Thyroid gland (tissue), 4 donors: ENCODE results near the gene SEMA6A. TPM values are rescaled to one million over a fixed set of nuclear protein-coding genes. Genes with fewer than 3 reads are reported as not detected.
A peak's percentile ranks its signal among the peaks of the same experiment; 100 is the strongest.

Experiments
- DNase-seq, 2 donors: peaks; one replicate each; pipeline ENCODE4 v3.0.0-alpha.2; 2019
- H3K27ac ChIP-seq, 3 donors: fragments of 200-600 bp; sonication (generic); 1 replicate in 2 of 3; 2 replicates in 1 of 3; pipeline ENCODE4 v1.5.1; 2016 to 2019; ENCODE audit warnings: mild to moderate bottlenecking in 1 of 3, moderate library complexity in 1 of 3
- H3K27me3 ChIP-seq: fragments of 200-600 bp; sonication (generic); one replicate; pipeline ENCODE4 v1.5.1; 2019
- H3K36me3 ChIP-seq, 2 donors: fragments of 200-600 bp; sonication (generic); one replicate each; pipeline ENCODE4 v1.5.1; 2016 to 2019
- H3K4me1 ChIP-seq, 2 donors: fragments of 200-600 bp; sonication (generic); one replicate each; pipeline ENCODE4 v1.5.1; 2017 to 2019
- H3K4me3 ChIP-seq, 3 donors: fragments of 200-600 bp; sonication (generic); replicated peaks in 1 of 3; 1 replicate in 2 of 3; 2 replicates in 1 of 3; pipeline ENCODE4 v1.5.1; 2016; ENCODE audit warnings: mild to moderate bottlenecking in 1 of 3
- H3K9me3 ChIP-seq: fragments of 200-600 bp; sonication (generic); one replicate; pipeline ENCODE4 v1.5.1; 2017
- POLR2A ChIP-seq, 2 donors: fragments of 450-650 bp; IDR thresholded peaks; one replicate each; pipeline ENCODE4 v1.6.1; 2017; ENCODE audit warnings: antibody characterized with exemption in 2 of 2, mild to moderate bottlenecking in 2 of 2, moderate library complexity in 1 of 2
- WGBS, 2 donors: methylation state at CpG; one replicate each; pipeline ENCODE4 v1.1.5; 2017; 5-methylcytosine and 5-hydroxymethylcytosine counted together
- intact Hi-C: fragments of 100-400 bp; cut with DNase I; formaldehyde crosslinking; loops from one replicate; pipeline ENCODE4 v1.15.1; 2023
- total RNA-seq, 4 donors: library from RNA; depleted of rRNA; stranded (reverse); fragments of >200 nt; gene quantifications; one replicate each; pipeline ENCODE4 v1.2.3, GENCODE V29; 2016
- TF ChIP-seq, protein P1 (sequence below), 6 experiments: fragments of 200-600 bp in 3 of 6; fragments of 450-650 bp in 3 of 6; sonication (generic) in 3 of 6; IDR thresholded peaks; one replicate each; pipeline ENCODE4 v1.5.1; 2016 to 2019; ENCODE audit warnings: antibody characterized with exemption in 6 of 6, mild to moderate bottlenecking in 2 of 6, inconsistent platforms in 1 of 6, moderate library complexity in 1 of 6

SEMA6A gene
- total RNA-seq, 4 donors from 2014 or later: 27.6 to 37.9 (median 30.4) TPM

- TF ChIP-seq, protein P1, sequence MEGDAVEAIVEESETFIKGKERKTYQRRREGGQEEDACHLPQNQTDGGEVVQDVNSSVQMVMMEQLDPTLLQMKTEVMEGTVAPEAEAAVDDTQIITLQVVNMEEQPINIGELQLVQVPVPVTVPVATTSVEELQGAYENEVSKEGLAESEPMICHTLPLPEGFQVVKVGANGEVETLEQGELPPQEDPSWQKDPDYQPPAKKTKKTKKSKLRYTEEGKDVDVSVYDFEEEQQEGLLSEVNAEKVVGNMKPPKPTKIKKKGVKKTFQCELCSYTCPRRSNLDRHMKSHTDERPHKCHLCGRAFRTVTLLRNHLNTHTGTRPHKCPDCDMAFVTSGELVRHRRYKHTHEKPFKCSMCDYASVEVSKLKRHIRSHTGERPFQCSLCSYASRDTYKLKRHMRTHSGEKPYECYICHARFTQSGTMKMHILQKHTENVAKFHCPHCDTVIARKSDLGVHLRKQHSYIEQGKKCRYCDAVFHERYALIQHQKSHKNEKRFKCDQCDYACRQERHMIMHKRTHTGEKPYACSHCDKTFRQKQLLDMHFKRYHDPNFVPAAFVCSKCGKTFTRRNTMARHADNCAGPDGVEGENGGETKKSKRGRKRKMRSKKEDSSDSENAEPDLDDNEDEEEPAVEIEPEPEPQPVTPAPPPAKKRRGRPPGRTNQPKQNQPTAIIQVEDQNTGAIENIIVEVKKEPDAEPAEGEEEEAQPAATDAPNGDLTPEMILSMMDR (IDR thresholded peaks at IDR 0.05): no peak
- no peak for TF ChIP-seq POLR2A (IDR thresholded peaks at IDR 0.05)
- Histone ChIP-seq H3K4me3 (no peak overlapping the region), H3K4me1 (peaks cover 0 to 6% of the 10 kb centered on the region in 2 donors), H3K9me3 (no peaks in the 10 kb centered on the region), H3K27me3 (no peaks in the 10 kb centered on the region), H3K36me3 (no peaks in the 10 kb centered on the region), H3K27ac (no peak overlapping the region)
- 87 to 88% methylated on average over 2 of the region's 2 CpGs for WGBS, 2 donors
- DNase-seq: no peak
- intact Hi-C loops: no loop called here
Measured at GRCh38 chr5:116506488-116506887, 68.1 kb downstream of the SEMA6A start.

GRCh38 chr5:116504593-116505166 lies 69.9 kb downstream of the SEMA6A start:
- Histone ChIP-seq H3K27me3 (no peaks in the 10 kb centered on the region), H3K4me1 (peaks cover 0 to 6% of the 10 kb centered on the region in 2 donors), H3K4me3 (no peak overlapping the region), H3K27ac (no peak overlapping the region), H3K9me3 (no peaks in the 10 kb centered on the region), H3K36me3 (no peaks in the 10 kb centered on the region)
- intact Hi-C loops: no loop called here
- no peak for DNase-seq
- WGBS, 2 donors: 94 to 98% methylated on average over 8 of the region's 8 CpGs
- no peak for TF ChIP-seq POLR2A (IDR thresholded peaks at IDR 0.05)
- TF ChIP-seq, protein P1 (IDR thresholded peaks at IDR 0.05): no peak

DNA sequence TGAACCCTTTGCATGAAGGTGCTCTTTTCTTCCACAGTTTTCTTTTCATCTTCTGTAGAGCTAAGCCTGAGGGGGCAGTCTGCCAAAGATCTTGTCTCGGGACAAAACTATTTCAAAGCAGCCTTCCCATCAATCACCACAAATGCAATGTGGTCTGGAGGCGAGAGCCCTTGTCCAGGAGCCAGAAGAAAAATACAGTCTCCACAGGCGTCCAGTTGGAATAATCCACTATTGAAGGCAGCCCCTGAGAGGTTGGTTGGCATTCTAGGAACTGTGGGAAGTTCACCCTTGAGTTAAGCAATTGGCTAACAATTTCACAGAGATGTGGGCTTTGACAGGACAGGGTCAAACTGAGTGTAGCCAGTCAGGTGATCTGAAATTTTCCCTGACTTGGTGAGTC lies 72.0 kb downstream of the SEMA6A start:
- intact Hi-C loops: no loop called here
- WGBS, 2 donors: 40 to 43% methylated on average over 3 of the region's 3 CpGs
- TF ChIP-seq, protein P1 (IDR thresholded peaks at IDR 0.05): no peak
- TF ChIP-seq POLR2A (IDR thresholded peaks at IDR 0.05): no peak
- peaks cover 0 to 6% of the 10 kb centered on the region in 2 donors for H3K4me1 ChIP-seq
- H3K4me3 ChIP-seq: no peak overlapping the region
- H3K36me3 ChIP-seq: no peaks in the 10 kb centered on the region
- no peak overlapping the region for H3K27ac ChIP-seq
- no peaks in the 10 kb centered on the region for H3K9me3 ChIP-seq
- H3K27me3 ChIP-seq: no peaks in the 10 kb centered on the region
- peak; percentile 22 to 23 for DNase-seq

DNA sequence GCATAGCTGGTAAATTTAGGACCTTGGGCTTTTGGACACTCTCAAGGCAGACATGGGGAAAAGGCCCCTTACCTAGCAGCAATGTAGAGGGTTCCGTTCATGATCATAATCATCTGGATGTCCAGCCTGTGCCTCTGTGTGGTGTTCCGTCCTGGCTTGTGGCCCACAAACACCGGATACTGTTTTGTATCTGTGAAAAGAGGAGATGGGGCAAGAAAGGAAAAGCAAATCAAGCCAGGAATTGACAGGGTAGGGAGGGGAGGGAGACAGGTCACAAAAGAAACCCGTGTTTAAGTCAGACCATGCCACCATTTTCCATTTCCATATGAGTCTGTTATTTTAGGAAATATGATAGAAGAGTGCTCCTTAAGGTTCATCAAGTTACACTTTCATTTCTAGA lies 72.5 kb downstream of the SEMA6A start:
- H3K9me3 ChIP-seq: no peaks in the 10 kb centered on the region
- TF ChIP-seq POLR2A (IDR thresholded peaks at IDR 0.05): no peak
- TF ChIP-seq, protein P1 (IDR thresholded peaks at IDR 0.05): no peak
- no peaks in the 10 kb centered on the region for H3K27me3 ChIP-seq
- no peak for DNase-seq
- intact Hi-C loops: no loop called here
- H3K27ac ChIP-seq: no peak overlapping the region
- H3K36me3 ChIP-seq: no peaks in the 10 kb centered on the region
- 73 to 82% methylated on average over 4 of the region's 4 CpGs for WGBS, 2 donors
- no peak overlapping the region for H3K4me3 ChIP-seq
- H3K4me1 ChIP-seq: peaks cover 0 to 6% of the 10 kb centered on the region in 2 donors

DNA sequence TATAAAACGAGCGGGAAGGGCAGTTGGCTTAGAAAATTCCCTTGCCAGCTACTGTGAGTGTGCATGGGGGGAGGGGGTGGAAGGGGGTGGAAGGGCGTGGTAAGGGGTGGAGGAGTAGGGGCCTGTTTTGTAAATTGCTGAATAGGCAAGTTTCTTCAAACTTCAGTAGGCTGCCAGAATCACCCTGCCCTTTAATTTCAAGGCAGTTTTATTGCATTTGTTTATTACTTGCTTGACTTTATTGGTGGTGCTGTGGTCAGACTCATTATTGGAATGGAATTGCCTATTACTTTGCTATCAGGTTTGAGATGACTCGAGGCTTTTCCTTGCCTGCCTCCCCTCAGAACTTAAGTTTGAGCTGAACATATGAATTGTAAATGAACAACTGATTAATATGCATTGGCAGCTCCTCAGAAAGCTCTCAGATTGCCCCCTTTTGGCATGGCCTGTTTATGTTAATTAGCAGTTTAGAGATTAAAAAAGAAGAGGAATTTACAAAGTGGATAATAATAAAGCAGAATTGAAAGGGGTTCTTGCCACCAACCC lies 76.0 kb downstream of the SEMA6A start:
- peaks cover 0 to 10% of the 10 kb centered on the region in 2 donors for H3K4me1 ChIP-seq
- no peaks in the 10 kb centered on the region for H3K36me3 ChIP-seq
- intact Hi-C loops: no loop called here
- DNase-seq: no peak
- no peaks in the 10 kb centered on the region for H3K9me3 ChIP-seq
- WGBS, 2 donors: 79 to 82% methylated on average over 4 of the region's 4 CpGs
- H3K4me3 ChIP-seq: no peak overlapping the region
- H3K27ac ChIP-seq: no peak overlapping the region
- no peaks in the 10 kb centered on the region for H3K27me3 ChIP-seq
- TF ChIP-seq POLR2A (IDR thresholded peaks at IDR 0.05): no peak
- TF ChIP-seq, protein P1 (IDR thresholded peaks at IDR 0.05): no peak
